OCI-LY1 (cell line): ENCODE measurements around the gene JPH2.
"Not testable (repeated sequence)": the region's sequence is repeated elsewhere in the genome, so short reads cannot be mapped to it uniquely, and the experiment has no call there.

Source experiments
- H2AFZ ChIP-seq: fragments of 200-600 bp; sonication (generic), shearing (Covaris generic); 2 replicates; pipeline ENCODE4 v1.6.0; 2014; ENCODE audit warnings: antibody characterized with exemption, mild to moderate bottlenecking, low read length
- H3F3A ChIP-seq: fragments of 200-600 bp; sonication (generic), shearing (Covaris generic); 2 replicates; pipeline ENCODE4 v1.6.0; 2014; ENCODE audit warnings: mild to moderate bottlenecking, antibody characterized with exemption, low read length, moderate library complexity; ENCODE audit not compliant: insufficient read depth
- H3K27ac ChIP-seq: fragments of 200-600 bp; sonication (generic); 2 replicates; pipeline ENCODE4 v1.5.1; 2014; ENCODE audit warnings: low read length, mixed run types, mild to moderate bottlenecking, low read depth; ENCODE audit not compliant: poor library complexity, severe bottlenecking
- H3K27me3 ChIP-seq: fragments of 200-600 bp; sonication (generic); 2 replicates; pipeline ENCODE4 v1.6.0; 2014; ENCODE audit warnings: antibody characterized with exemption, mild to moderate bottlenecking, low read length, moderate library complexity; ENCODE audit not compliant: insufficient read depth
- H3K36me3 ChIP-seq: fragments of 200-600 bp; sonication (generic); 2 replicates; pipeline ENCODE4 v1.6.1; 2014; ENCODE audit warnings: mild to moderate bottlenecking, antibody characterized with exemption, low read length, moderate library complexity, mixed read lengths; ENCODE audit not compliant: insufficient read depth
- H3K4me1 ChIP-seq: fragments of 200-600 bp; sonication (generic); 2 replicates; pipeline ENCODE4 v1.5.1; 2014; ENCODE audit warnings: mild to moderate bottlenecking, low read length, moderate library complexity; ENCODE audit not compliant: insufficient read depth, severe bottlenecking
- H3K4me2 ChIP-seq: fragments of 200-600 bp; sonication (generic), shearing (Covaris generic); 2 replicates; pipeline ENCODE4 v1.6.1; 2014; ENCODE audit warnings: low read length
- H3K4me3 ChIP-seq: fragments of 200-600 bp; sonication (generic); 2 replicates; pipeline ENCODE4 v1.5.1; 2014; ENCODE audit warnings: low read length, low read depth, mild to moderate bottlenecking, mixed read lengths; ENCODE audit not compliant: poor library complexity, severe bottlenecking
- H3K79me2 ChIP-seq: fragments of 200-600 bp; shearing (Covaris generic); 2 replicates; pipeline ENCODE4 v1.6.1; 2016; ENCODE audit warnings: mixed run types, low read length, mixed read lengths; ENCODE audit not compliant: insufficient read depth
- H3K9ac ChIP-seq: fragments of 200-600 bp; sonication (generic), shearing (Covaris generic); 2 replicates; pipeline ENCODE4 v1.6.1; 2014; ENCODE audit warnings: mild to moderate bottlenecking, low read length, mixed read lengths
- H3K9me2 ChIP-seq: fragments of 200-600 bp; sonication (generic), shearing (Covaris generic); 2 replicates; pipeline ENCODE4 v1.6.1; 2014; ENCODE audit warnings: low read depth, mild to moderate bottlenecking, low read length, mixed read lengths
- H3K9me3 ChIP-seq: fragments of 200-600 bp; shearing (Covaris generic); 2 replicates; pipeline ENCODE4 v1.6.1; 2014; ENCODE audit warnings: low read length, mixed read lengths
- H4K20me1 ChIP-seq: fragments of 200-600 bp; sonication (generic), shearing (Covaris generic); 2 replicates; pipeline ENCODE4 v1.6.0; 2016; ENCODE audit warnings: mild to moderate bottlenecking, low read length; ENCODE audit not compliant: insufficient read depth
- EZH2 ChIP-seq: fragments of 200-600 bp; sonication (generic), shearing (Covaris generic); IDR thresholded peaks from 2 replicates; pipeline ENCODE4 v1.8.0; 2017; ENCODE audit warnings: borderline replicate concordance, mixed run types, mild to moderate bottlenecking, antibody characterized with exemption, low read length, moderate library complexity, mixed read lengths
- TF ChIP-seq, protein P1 (sequence below): fragments of 200-600 bp; sonication (generic), shearing (Covaris generic); IDR thresholded peaks from 2 replicates; pipeline ENCODE4 v1.5.1; 2017; ENCODE audit warnings: mild to moderate bottlenecking, antibody characterized with exemption, low read length, moderate library complexity, mixed read lengths

The JPH2 gene

GRCh38 chr20:44195605-44196004 is 8.6 kb upstream of the JPH2 start:
- no peak overlapping the region for H3K27ac ChIP-seq
- peaks cover 46% of the 10 kb centered on the region for H3K36me3 ChIP-seq
- no peaks in the 10 kb centered on the region for H3K9me2 ChIP-seq
- no peaks in the 10 kb centered on the region for H3K4me1 ChIP-seq
- H3K4me3 ChIP-seq, result no peak overlapping the region
- no peaks in the 10 kb centered on the region for H4K20me1 ChIP-seq
- no peak overlapping the region for H3K9ac ChIP-seq
- H3K27me3 ChIP-seq, result peaks cover 3% of the 10 kb centered on the region; the same call in 1 of the 2 replicates
- no peaks in the 10 kb centered on the region for H3K79me2 ChIP-seq
- H3K4me2 ChIP-seq, result no peak overlapping the region
- H3F3A ChIP-seq, result no peaks in the 10 kb centered on the region
- TF ChIP-seq, protein P1, sequence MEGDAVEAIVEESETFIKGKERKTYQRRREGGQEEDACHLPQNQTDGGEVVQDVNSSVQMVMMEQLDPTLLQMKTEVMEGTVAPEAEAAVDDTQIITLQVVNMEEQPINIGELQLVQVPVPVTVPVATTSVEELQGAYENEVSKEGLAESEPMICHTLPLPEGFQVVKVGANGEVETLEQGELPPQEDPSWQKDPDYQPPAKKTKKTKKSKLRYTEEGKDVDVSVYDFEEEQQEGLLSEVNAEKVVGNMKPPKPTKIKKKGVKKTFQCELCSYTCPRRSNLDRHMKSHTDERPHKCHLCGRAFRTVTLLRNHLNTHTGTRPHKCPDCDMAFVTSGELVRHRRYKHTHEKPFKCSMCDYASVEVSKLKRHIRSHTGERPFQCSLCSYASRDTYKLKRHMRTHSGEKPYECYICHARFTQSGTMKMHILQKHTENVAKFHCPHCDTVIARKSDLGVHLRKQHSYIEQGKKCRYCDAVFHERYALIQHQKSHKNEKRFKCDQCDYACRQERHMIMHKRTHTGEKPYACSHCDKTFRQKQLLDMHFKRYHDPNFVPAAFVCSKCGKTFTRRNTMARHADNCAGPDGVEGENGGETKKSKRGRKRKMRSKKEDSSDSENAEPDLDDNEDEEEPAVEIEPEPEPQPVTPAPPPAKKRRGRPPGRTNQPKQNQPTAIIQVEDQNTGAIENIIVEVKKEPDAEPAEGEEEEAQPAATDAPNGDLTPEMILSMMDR, result no peak
- no peak for TF ChIP-seq EZH2
- H2AFZ ChIP-seq, result no peak overlapping the region
- no peaks in the 10 kb centered on the region for H3K9me3 ChIP-seq

DNA sequence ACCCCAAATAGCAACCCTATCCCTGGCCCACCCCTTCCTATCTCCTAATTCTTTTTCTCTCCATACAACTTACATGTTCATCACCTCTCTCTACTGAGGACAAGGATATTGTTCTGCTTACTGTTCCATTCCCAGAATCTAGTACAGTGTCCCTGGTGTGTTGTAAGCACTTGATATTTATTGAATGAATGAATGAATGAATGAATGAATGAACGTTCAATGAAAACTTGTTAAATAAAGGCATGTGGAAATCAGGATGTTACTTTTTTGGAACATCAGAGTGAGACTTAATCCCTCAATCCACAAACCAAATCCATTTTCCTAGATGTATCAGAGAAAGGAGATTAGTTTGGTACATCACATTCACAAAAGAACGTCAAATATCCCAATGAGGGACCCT is 6.8 kb upstream of the JPH2 start:
- H3K9ac ChIP-seq, result no peak overlapping the region
- H3F3A ChIP-seq, result no peaks in the 10 kb centered on the region
- H3K79me2 ChIP-seq, result no peaks in the 10 kb centered on the region
- H3K4me1 ChIP-seq, result no peaks in the 10 kb centered on the region
- H3K27me3 ChIP-seq, result peaks cover 3% of the 10 kb centered on the region; the same call in 1 of the 2 replicates
- no peaks in the 10 kb centered on the region for H3K9me3 ChIP-seq
- H3K4me3 ChIP-seq, result no peak overlapping the region
- H2AFZ ChIP-seq, result no peak overlapping the region
- peaks cover 28% of the 10 kb centered on the region for H3K36me3 ChIP-seq
- no peak for TF ChIP-seq EZH2
- TF ChIP-seq, protein P1, result no peak
- H3K4me2 ChIP-seq, result no peak overlapping the region
- H4K20me1 ChIP-seq, result no peaks in the 10 kb centered on the region
- no peak overlapping the region for H3K27ac ChIP-seq
- no peaks in the 10 kb centered on the region for H3K9me2 ChIP-seq

DNA sequence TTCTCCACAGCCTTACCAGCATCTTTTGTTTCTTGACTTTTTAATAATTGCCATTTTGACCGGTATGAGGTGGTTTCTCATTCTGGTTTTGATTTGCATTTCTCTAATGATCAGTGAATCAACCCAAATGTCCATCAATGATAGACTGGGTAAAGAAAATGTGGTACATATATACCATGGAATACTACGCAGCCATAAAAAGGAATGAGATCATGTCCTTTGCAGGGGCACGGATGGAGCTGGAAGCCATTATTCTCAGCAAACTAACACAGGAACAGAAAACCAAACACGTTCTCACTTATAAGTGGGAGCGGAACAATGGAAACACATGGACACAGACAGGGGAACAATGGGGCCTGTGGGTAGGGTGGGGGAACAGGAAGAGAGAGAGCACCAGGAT is 4.7 kb upstream of the JPH2 start:
- H3K27me3 ChIP-seq, H3K9me2 ChIP-seq, H3K4me2 ChIP-seq, H3K27ac ChIP-seq, H3K9me3 ChIP-seq, H3K79me2 ChIP-seq, H4K20me1 ChIP-seq, H3K4me3 ChIP-seq, H3K4me1 ChIP-seq, H3F3A ChIP-seq, H3K9ac ChIP-seq, H2AFZ ChIP-seq: not testable (repeated sequence)
- peaks cover 10% of the 10 kb centered on the region; the same call in 1 of the 2 replicates for H3K36me3 ChIP-seq

DNA sequence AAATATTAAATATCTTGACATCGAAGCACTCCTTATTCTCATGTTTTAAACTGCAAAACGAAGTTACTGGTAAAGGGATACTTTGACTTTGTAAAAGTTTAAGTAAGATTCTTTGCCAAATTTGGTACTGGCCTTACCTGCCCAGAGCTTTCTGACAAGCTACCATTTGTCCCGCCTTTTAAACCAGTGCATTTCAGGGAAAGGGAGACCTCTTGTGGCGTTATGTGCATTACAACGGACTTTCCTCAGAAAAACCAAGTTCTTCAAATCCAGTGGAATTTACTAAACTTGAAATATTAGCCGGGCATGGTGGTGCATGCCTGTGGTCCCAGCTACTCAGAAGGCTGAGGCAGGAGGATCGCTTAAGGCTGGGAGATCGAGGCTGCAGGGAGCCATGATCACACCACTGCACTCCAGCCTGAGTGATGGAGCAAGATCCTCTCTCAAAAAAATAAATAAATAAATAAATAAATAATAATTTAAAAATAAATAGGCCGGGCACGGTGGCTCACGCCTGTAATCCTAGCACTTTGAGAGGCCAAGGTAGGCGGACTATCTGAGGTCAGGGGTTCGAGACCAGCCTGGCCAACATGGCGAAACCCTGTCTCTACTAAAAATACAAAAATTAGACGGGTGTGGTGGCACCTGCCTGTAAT is 3.3 kb upstream of the JPH2 start:
- not testable (repeated sequence) for H3K79me2 ChIP-seq, H3K4me2 ChIP-seq, H3F3A ChIP-seq, H3K9me2 ChIP-seq, H3K27me3 ChIP-seq, H3K4me3 ChIP-seq, H2AFZ ChIP-seq, H4K20me1 ChIP-seq, H3K9ac ChIP-seq, H3K36me3 ChIP-seq, H3K9me3 ChIP-seq, H3K4me1 ChIP-seq, H3K27ac ChIP-seq
- TF ChIP-seq, protein P1, result peak; percentile 79
